ENCODE results near the gene GLRA1. TPM values are rescaled to one million over a fixed set of nuclear protein-coding genes. Genes with fewer than 3 reads are reported as not detected.
"Not testable (repeated sequence)": the region's sequence is repeated elsewhere in the genome, so short reads cannot be mapped to it uniquely, and the experiment has no call there.

GLRA1 gene
- total RNA-seq, 1 donor from 2014 or later = not detected

GRCh38 chr5:151868451-151868850, 56.2 kb downstream of the GLRA1 start:
- no peak for DNase-seq (ENCODE audit: low spot score)
- Mint-ChIP-seq H3K9me3 (no peaks in the 10 kb centered on the region), H3K27ac (no peak overlapping the region), H3K4me1 (ENCODE audit: low read depth) (peaks cover 2% of the 10 kb centered on the region), H3K36me3 (ENCODE audit: low read depth) (no peaks in the 10 kb centered on the region), H3K27me3 (ENCODE audit: low read depth) (no peaks in the 10 kb centered on the region), H3K4me3 (ENCODE audit: low read depth) (no peak overlapping the region)
- intact Hi-C loops (cut with micrococcal nuclease) = no loop called here

- Mint-ChIP-seq H3K27me3 (ENCODE audit: low read depth) (no peaks in the 10 kb centered on the region), H3K9me3 (no peaks in the 10 kb centered on the region), H3K36me3 (ENCODE audit: low read depth) (no peaks in the 10 kb centered on the region), H3K4me1 (ENCODE audit: low read depth) (peaks cover 2% of the 10 kb centered on the region), H3K27ac (no peak overlapping the region), H3K4me3 (ENCODE audit: low read depth) (no peak overlapping the region)
- no peak for DNase-seq (ENCODE audit: low spot score)
- intact Hi-C loops (cut with micrococcal nuclease) = no loop called here
These were observed 60.4 kb downstream of the GLRA1 start for GRCh38 chr5:151864061-151864748.

GRCh38 chr5:151863566-151863965, 61.1 kb downstream of the GLRA1 start:
- H3K27me3 Mint-ChIP-seq (ENCODE audit: low read depth) = no peaks in the 10 kb centered on the region
- no peaks in the 10 kb centered on the region for H3K4me1 Mint-ChIP-seq (ENCODE audit: low read depth)
- no peak for DNase-seq (ENCODE audit: low spot score)
- H3K4me3 Mint-ChIP-seq (ENCODE audit: low read depth) = no peak overlapping the region
- no peaks in the 10 kb centered on the region for H3K36me3 Mint-ChIP-seq (ENCODE audit: low read depth)
- no peak overlapping the region for H3K27ac Mint-ChIP-seq
- H3K9me3 Mint-ChIP-seq = no peaks in the 10 kb centered on the region
- intact Hi-C loops (cut with micrococcal nuclease) = no loop called here

- H3K27ac Mint-ChIP-seq = no peak overlapping the region
- H3K4me3 Mint-ChIP-seq (ENCODE audit: low read depth) = no peak overlapping the region
These were observed 61.7 kb downstream of the GLRA1 start for GRCh38 chr5:151862811-151863472.

GRCh38 chr5:151860867-151861266, 63.8 kb downstream of the GLRA1 start:
- DNase-seq (ENCODE audit: low spot score); H3K4me3 Mint-ChIP-seq (ENCODE audit: low read depth); intact Hi-C loops (cut with micrococcal nuclease); H3K36me3 Mint-ChIP-seq (ENCODE audit: low read depth); H3K27ac Mint-ChIP-seq; H3K4me1 Mint-ChIP-seq (ENCODE audit: low read depth); H3K27me3 Mint-ChIP-seq (ENCODE audit: low read depth); H3K9me3 Mint-ChIP-seq: not testable (repeated sequence)

More at GRCh38 chr5:151862811-151863472, 61.7 kb downstream of the GLRA1 start:
- no peaks in the 10 kb centered on the region for H3K4me1 Mint-ChIP-seq (ENCODE audit: low read depth)
- no peaks in the 10 kb centered on the region for H3K36me3 Mint-ChIP-seq (ENCODE audit: low read depth)
- intact Hi-C loops (cut with micrococcal nuclease) = no loop called here
- no peaks in the 10 kb centered on the region for H3K27me3 Mint-ChIP-seq (ENCODE audit: low read depth)
- H3K9me3 Mint-ChIP-seq = no peaks in the 10 kb centered on the region
- DNase-seq (ENCODE audit: low spot score) = no peak

- intact Hi-C loops (cut with micrococcal nuclease) = no loop called here
- DNase-seq (ENCODE audit: low spot score) = no peak
- no peaks in the 10 kb centered on the region for H3K4me1 Mint-ChIP-seq (ENCODE audit: low read depth)
- no peak overlapping the region for H3K27ac Mint-ChIP-seq
- H3K27me3 Mint-ChIP-seq (ENCODE audit: low read depth) = no peaks in the 10 kb centered on the region
- no peak overlapping the region for H3K4me3 Mint-ChIP-seq (ENCODE audit: low read depth)
- no peaks in the 10 kb centered on the region for H3K36me3 Mint-ChIP-seq (ENCODE audit: low read depth)
- H3K9me3 Mint-ChIP-seq = no peaks in the 10 kb centered on the region
These were observed 67.8 kb downstream of the GLRA1 start for GRCh38 chr5:151856861-151857260.

GRCh38 chr5:151855701-151856100, 69.0 kb downstream of the GLRA1 start:
- no peaks in the 10 kb centered on the region for H3K4me1 Mint-ChIP-seq (ENCODE audit: low read depth)
- intact Hi-C loops (cut with micrococcal nuclease) = no loop called here
- H3K36me3 Mint-ChIP-seq (ENCODE audit: low read depth) = no peaks in the 10 kb centered on the region
- H3K27me3 Mint-ChIP-seq (ENCODE audit: low read depth) = no peaks in the 10 kb centered on the region
- DNase-seq (ENCODE audit: low spot score) = no peak
- H3K4me3 Mint-ChIP-seq (ENCODE audit: low read depth) = no peak overlapping the region
- H3K9me3 Mint-ChIP-seq = no peaks in the 10 kb centered on the region
- H3K27ac Mint-ChIP-seq = no peak overlapping the region

GRCh38 chr5:151847871-151848270, 76.8 kb downstream of the GLRA1 start:
- Mint-ChIP-seq H3K27ac (no peak overlapping the region), H3K27me3 (ENCODE audit: low read depth) (no peaks in the 10 kb centered on the region), H3K9me3 (no peaks in the 10 kb centered on the region), H3K4me3 (ENCODE audit: low read depth) (no peak overlapping the region), H3K4me1 (ENCODE audit: low read depth) (no peaks in the 10 kb centered on the region), H3K36me3 (ENCODE audit: low read depth) (no peaks in the 10 kb centered on the region)
- DNase-seq (ENCODE audit: low spot score) = no peak
- intact Hi-C loops (cut with micrococcal nuclease) = no loop called here

GRCh38 chr5:151846765-151847164, 77.9 kb downstream of the GLRA1 start:
- intact Hi-C loops (cut with micrococcal nuclease) = no loop called here
- Mint-ChIP-seq H3K4me3 (ENCODE audit: low read depth) (no peak overlapping the region), H3K27me3 (ENCODE audit: low read depth) (no peaks in the 10 kb centered on the region), H3K27ac (no peak overlapping the region), H3K4me1 (ENCODE audit: low read depth) (no peaks in the 10 kb centered on the region), H3K36me3 (ENCODE audit: low read depth) (no peaks in the 10 kb centered on the region), H3K9me3 (no peaks in the 10 kb centered on the region)
- no peak for DNase-seq (ENCODE audit: low spot score)

- H3K4me3 Mint-ChIP-seq (ENCODE audit: low read depth); DNase-seq (ENCODE audit: low spot score); H3K27me3 Mint-ChIP-seq (ENCODE audit: low read depth); H3K4me1 Mint-ChIP-seq (ENCODE audit: low read depth); H3K27ac Mint-ChIP-seq; intact Hi-C loops (cut with micrococcal nuclease): not testable (repeated sequence)
- peaks cover 18% of the 10 kb centered on the region for H3K36me3 Mint-ChIP-seq (ENCODE audit: low read depth)
- H3K9me3 Mint-ChIP-seq = peaks cover 55% of the 10 kb centered on the region
These were observed 91.8 kb downstream of the GLRA1 start for GRCh38 chr5:151832843-151833242.

- H3K36me3 Mint-ChIP-seq (ENCODE audit: low read depth) = peaks cover 18% of the 10 kb centered on the region
- no peaks in the 10 kb centered on the region for H3K27me3 Mint-ChIP-seq (ENCODE audit: low read depth)
- H3K4me1 Mint-ChIP-seq (ENCODE audit: low read depth) = peaks cover 2% of the 10 kb centered on the region
- intact Hi-C loops (cut with micrococcal nuclease) = no loop called here
- no peak for DNase-seq (ENCODE audit: low spot score)
- H3K4me3 Mint-ChIP-seq (ENCODE audit: low read depth) = no peak overlapping the region
- no peak overlapping the region for H3K27ac Mint-ChIP-seq
- H3K9me3 Mint-ChIP-seq = peaks cover 27% of the 10 kb centered on the region
These were observed 95.3 kb downstream of the GLRA1 start for GRCh38 chr5:151829370-151829769.

- no peaks in the 10 kb centered on the region for H3K27me3 Mint-ChIP-seq (ENCODE audit: low read depth)
- H3K36me3 Mint-ChIP-seq (ENCODE audit: low read depth) = peaks cover 8% of the 10 kb centered on the region
- no peak overlapping the region for H3K27ac Mint-ChIP-seq
- intact Hi-C loops (cut with micrococcal nuclease) = loop anchor here (1.0 kb wide), 1 partner anchor 318 kb away; no protein-coding TSS in a partner anchor
- no peak overlapping the region for H3K4me3 Mint-ChIP-seq (ENCODE audit: low read depth)
- peaks cover under 1% of the 10 kb centered on the region for H3K4me1 Mint-ChIP-seq (ENCODE audit: low read depth)
- DNase-seq (ENCODE audit: low spot score) = no peak
- H3K9me3 Mint-ChIP-seq = no peaks in the 10 kb centered on the region
These were observed 99.2 kb downstream of the GLRA1 start for GRCh38 chr5:151825445-151825844.

GRCh38 chr5:151822141-151822540, 102.5 kb downstream of the GLRA1 start:
- DNase-seq (ENCODE audit: low spot score) = no peak
- Mint-ChIP-seq H3K27ac (no peak overlapping the region), H3K4me3 (ENCODE audit: low read depth) (no peak overlapping the region), H3K27me3 (ENCODE audit: low read depth) (no peaks in the 10 kb centered on the region), H3K36me3 (ENCODE audit: low read depth) (peaks cover 5% of the 10 kb centered on the region), H3K4me1 (ENCODE audit: low read depth) (no peaks in the 10 kb centered on the region), H3K9me3 (no peaks in the 10 kb centered on the region)
- intact Hi-C loops (cut with micrococcal nuclease) = no loop called here

Data from activated T-helper 2 cell treated with anti-CD3 and anti-CD28 coated beads, Interferon-gamma antibody, Interleukin-2, Interleukin-4, amounts not matched to agents 10 μg/mL and 5 μg/mL and 100 μg/mL, durations not matched to agents 14 hours and 24 hours and 36 hours (primary cell).